HepG2 (cell line): ENCODE measurements around the gene SMIM41. TPM values are rescaled to one million over a fixed set of nuclear protein-coding genes. Genes with fewer than 3 reads are reported as not detected.
A peak's percentile ranks its signal among the peaks of the same experiment; 100 is the strongest.

Experiments
- KDM1A ChIP-seq: IDR thresholded peaks from 2 replicates; pipeline ENCODE4 v1.6.1; 2016; ENCODE audit warnings: missing compliant biosample characterization
- ZFP91 ChIP-seq: sonication (generic); formaldehyde crosslinking; IDR thresholded peaks from 2 replicates; pipeline ENCODE4 v1.9.0; 2022; ENCODE audit warnings: missing genetic modification reagents, mild to moderate bottlenecking, borderline replicate concordance
- ZHX2 ChIP-seq, 2 experiments: sonication (generic) in 1 of 2; formaldehyde crosslinking in 1 of 2; IDR thresholded peaks; 2 replicates each; pipeline versions ENCODE4 v1.6.1 to v1.9.0; 2014 to 2022; ENCODE audit warnings: antibody characterized with exemption in 1 of 2, borderline replicate concordance in 1 of 2, inconsistent platforms in 1 of 2, low read depth in 1 of 2, missing genetic modification reagents in 1 of 2
- ZNF264 ChIP-seq: sonication (generic); formaldehyde crosslinking; IDR thresholded peaks from 2 replicates; pipeline ENCODE4 v1.4.0; 2020; ENCODE audit warnings: missing genetic modification reagents
- ZNF407 ChIP-seq: sonication (generic); formaldehyde crosslinking; IDR thresholded peaks from one replicate; pipeline ENCODE4 v1.5.1; 2020; ENCODE audit warnings: mild to moderate bottlenecking, missing genetic modification reagents; ENCODE audit errors: not compliant biosample characterization
- ZNF414 ChIP-seq: sonication (generic); formaldehyde crosslinking; IDR thresholded peaks from 2 replicates; pipeline ENCODE4 v1.5.0; 2020; ENCODE audit warnings: missing genetic modification reagents
- ZNF737 ChIP-seq: sonication (generic); formaldehyde crosslinking; IDR thresholded peaks from 2 replicates; pipeline ENCODE4 v1.5.0; 2020; ENCODE audit warnings: missing genetic modification reagents, mild to moderate bottlenecking, borderline replicate concordance
- ZSCAN25 ChIP-seq: sonication (generic); formaldehyde crosslinking; IDR thresholded peaks from 2 replicates; pipeline ENCODE4 v1.8.0; 2022; ENCODE audit warnings: mild to moderate bottlenecking, missing genetic modification reagents
- polyA plus RNA-seq, 8 experiments: library from polyadenylated mRNA; depleted of rRNA in 3 of 8; stranded (reverse) in 7 of 8; unstranded in 1 of 8; fragments of >200 nt; fragmentation: Illumina TruSeq in 4 of 8; extraction: Trizol in 4 of 8; gene quantifications; 2 replicates each; pipeline versions ENCODE4 v1.2.1 to v1.2.3, GENCODE V29; 2011 to 2016; ENCODE audit warnings: low read depth in 4 of 8, missing spikeins in 1 of 8, mixed read lengths in 1 of 8; ENCODE audit not compliant: insufficient read depth in 1 of 8
- total RNA-seq, 5 experiments: library from RNA; depleted of rRNA; stranded (reverse); fragments of >200 nt; fragmentation: Illumina TruSeq; extraction: Trizol; gene quantifications; 2 replicates each; pipeline ENCODE4 v1.2.3, GENCODE V29; 2016; ENCODE audit warnings: low read depth in 1 of 5

SMIM41 gene
- total and polyA plus RNA-seq, 2 of the 13 experiments (the other 11 are each of a cell fraction or from before 2014, with no cell fraction given) = not detected

GRCh38 chr12:52119398-52120254 lies 40.1 kb downstream of the SMIM41 start (continued):
- TF ChIP-seq ZNF407 (CRISPR knock-in tag) (peak; percentile 57), ZSCAN25 (peak; percentile 47; the same call in 1 of the 2 replicates), ZNF414 (CRISPR knock-in tag) (no peak), ZHX2 (IDR thresholded peaks at IDR 0.05; ENCODE audit: low read depth) (no peak), ZHX2 (CRISPR knock-in tag; IDR thresholded peaks at IDR 0.05; ENCODE audit: borderline replicate concordance) (no peak), ZNF737 (CRISPR knock-in tag) (no peak), ZNF264 (no peak; the same call in 1 of the 2 replicates), ZFP91 (CRISPR knock-in tag) (peak; percentile 40; the same call in 1 of the 2 replicates), KDM1A (CRISPR knock-in tag) (no peak)
